ENCODE results near the gene COL12A1.

- no peak for TF ChIP-seq E4F1 (CRISPR knock-in tag; IDR thresholded peaks at IDR 0.05; ENCODE audit: borderline replicate concordance)
- TF ChIP-seq ATF6 (CRISPR knock-in tag; IDR thresholded peaks at IDR 0.05), result no peak
- no peak for TF ChIP-seq E2F5 (CRISPR knock-in tag; IDR thresholded peaks at IDR 0.05)
- TF ChIP-seq, protein P1, sequence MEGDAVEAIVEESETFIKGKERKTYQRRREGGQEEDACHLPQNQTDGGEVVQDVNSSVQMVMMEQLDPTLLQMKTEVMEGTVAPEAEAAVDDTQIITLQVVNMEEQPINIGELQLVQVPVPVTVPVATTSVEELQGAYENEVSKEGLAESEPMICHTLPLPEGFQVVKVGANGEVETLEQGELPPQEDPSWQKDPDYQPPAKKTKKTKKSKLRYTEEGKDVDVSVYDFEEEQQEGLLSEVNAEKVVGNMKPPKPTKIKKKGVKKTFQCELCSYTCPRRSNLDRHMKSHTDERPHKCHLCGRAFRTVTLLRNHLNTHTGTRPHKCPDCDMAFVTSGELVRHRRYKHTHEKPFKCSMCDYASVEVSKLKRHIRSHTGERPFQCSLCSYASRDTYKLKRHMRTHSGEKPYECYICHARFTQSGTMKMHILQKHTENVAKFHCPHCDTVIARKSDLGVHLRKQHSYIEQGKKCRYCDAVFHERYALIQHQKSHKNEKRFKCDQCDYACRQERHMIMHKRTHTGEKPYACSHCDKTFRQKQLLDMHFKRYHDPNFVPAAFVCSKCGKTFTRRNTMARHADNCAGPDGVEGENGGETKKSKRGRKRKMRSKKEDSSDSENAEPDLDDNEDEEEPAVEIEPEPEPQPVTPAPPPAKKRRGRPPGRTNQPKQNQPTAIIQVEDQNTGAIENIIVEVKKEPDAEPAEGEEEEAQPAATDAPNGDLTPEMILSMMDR (IDR thresholded peaks at IDR 0.05 in 2 of 3, conservative IDR thresholded peaks at IDR 0.05 in 1 of 3; ENCODE audit: insufficient read depth in 2 of 3, low read depth in 1 of 3, low read length in 3 of 3), result no peak
- TF ChIP-seq NR2F6 (CRISPR knock-in tag; IDR thresholded peaks at IDR 0.05), result no peak
- no peak for TF ChIP-seq SMARCA5 (IDR thresholded peaks at IDR 0.05)
- no peak for TF ChIP-seq ZNF24 (IDR thresholded peaks at IDR 0.05)
- no peak for TF ChIP-seq TAF1 (IDR thresholded peaks at IDR 0.05; ENCODE audit: control insufficient read depth, extremely low read depth, insufficient read depth, low read length, severe bottlenecking)
- TF ChIP-seq RNF2 (IDR thresholded peaks at IDR 0.05), result no peak
- TF ChIP-seq NFIC (IDR thresholded peaks at IDR 0.05), result no peak
Observed at GRCh38 chr6:75236630-75237029, 30.8 kb upstream of the COL12A1 start.

Data from K562 (cell line).